K562 (cell line): ENCODE measurements around the gene SUPT16H. TPM values are rescaled to one million over a fixed set of nuclear protein-coding genes. Genes with fewer than 3 reads are reported as not detected.
A peak's percentile ranks its signal among the peaks of the same experiment; 100 is the strongest.

Experiments
- ATF1 ChIP-seq, 2 experiments: fragments of 450-650 bp in 1 of 2; IDR thresholded peaks; 2 replicates each; pipeline ENCODE4 v1.6.1; 2016; ENCODE audit warnings: missing compliant biosample characterization in 1 of 2, missing genetic modification characterization in 1 of 2
- GABPA ChIP-seq: fragments of 200-800 bp; sonication (Bioruptor generic); conservative IDR thresholded peaks from 2 replicates; pipeline ENCODE4 v1.6.1; 2016; ENCODE audit warnings: low read depth, missing genetic modification characterization, missing compliant biosample characterization
- HMG20B ChIP-seq: fragments of 250-450 bp; sonication (Bioruptor Pico); IDR thresholded peaks from 2 replicates; pipeline ENCODE4 v1.5.0; 2021; ENCODE audit warnings: mild to moderate bottlenecking
- HMGN3 ChIP-seq: IDR thresholded peaks from 2 replicates; pipeline ENCODE4 v1.6.1; 2011; ENCODE audit warnings: borderline replicate concordance, low read depth, mild to moderate bottlenecking, mixed read lengths, low read length; ENCODE audit not compliant: insufficient read length; ENCODE audit errors: extremely low read depth
- MBD2 ChIP-seq: sonication (generic); IDR thresholded peaks from 2 replicates; pipeline ENCODE4 v1.6.1; 2016; ENCODE audit warnings: low read depth, borderline replicate concordance
- PHF21A ChIP-seq: fragments of 450-650 bp; IDR thresholded peaks from 2 replicates; pipeline ENCODE4 v1.6.1; 2017; ENCODE audit warnings: low read depth, borderline replicate concordance
- POLR2G ChIP-seq: fragments of 200-400 bp; formaldehyde crosslinking; IDR thresholded peaks from 2 replicates; pipeline ENCODE4 v1.6.1; 2017; ENCODE audit warnings: low read depth, mild to moderate bottlenecking, antibody characterized with exemption, low read length, moderate library complexity
- SMARCE1 ChIP-seq: fragments of 450-650 bp; IDR thresholded peaks from 2 replicates; pipeline ENCODE4 v1.7.1; 2016; ENCODE audit warnings: mild to moderate bottlenecking
- SREBF1 ChIP-seq: fragments of 150-350 bp; IDR thresholded peaks from 2 replicates; pipeline ENCODE4 v1.6.1; 2014; ENCODE audit warnings: antibody characterized with exemption, low read depth, low read length, borderline replicate concordance
- polyA plus RNA-seq, 8 experiments: library from polyadenylated mRNA; depleted of rRNA in 4 of 8; stranded (reverse) in 5 of 8; unstranded in 3 of 8; fragments of >200 nt; fragmentation: Nextera tagmentation in 2 of 8; fragmentation: Illumina TruSeq in 1 of 8; extraction: Ambion mirVana in 2 of 8; extraction: Trizol in 1 of 8; gene quantifications; 2 replicates each; pipeline versions ENCODE4 v1.2.1 to v1.2.3, GENCODE V29; 2011 to 2014; ENCODE audit warnings: inconsistent platforms in 1 of 8, missing spikeins in 1 of 8
- total RNA-seq, 7 experiments: library from RNA; depleted of rRNA in 6 of 7; stranded (reverse); fragments of >200 nt in 6 of 7; fragmentation: Illumina TruSeq in 2 of 7; extraction: Trizol in 2 of 7; gene quantifications; 2 replicates each; pipeline versions ENCODE4 v1.2.1 to v1.2.3, GENCODE V29; 2011 to 2021; ENCODE audit warnings: low replicate concordance in 1 of 7
- TF ChIP-seq, protein P1 (sequence below), 2 experiments: fragments of 450-650 bp; IDR thresholded peaks; 2 replicates each; pipeline ENCODE4 v1.6.1; 2018; ENCODE audit warnings: mild to moderate bottlenecking in 2 of 2, low read depth in 1 of 2; ENCODE audit not compliant: partially characterized antibody in 2 of 2
- TF ChIP-seq, protein P2 (sequence below): fragments of 450-650 bp; IDR thresholded peaks from 2 replicates; pipeline ENCODE4 v1.6.1; 2016
- TF ChIP-seq, protein P3 (sequence below): fragments of 450-650 bp; IDR thresholded peaks from 2 replicates; pipeline ENCODE4 v1.7.1; 2018; ENCODE audit warnings: mild to moderate bottlenecking, low read depth; ENCODE audit not compliant: partially characterized antibody
- TF ChIP-seq, protein P4 (sequence below): fragments of 150-350 bp; conservative IDR thresholded peaks from 2 replicates; pipeline ENCODE4 v1.6.1; 2014; ENCODE audit warnings: low read length
- TF ChIP-seq, protein P5 (sequence below): fragments of 250-450 bp; sonication (Bioruptor Pico); IDR thresholded peaks from 2 replicates; pipeline ENCODE4 v1.8.0; 2021; ENCODE audit warnings: borderline replicate concordance, mild to moderate bottlenecking, moderate library complexity; ENCODE audit not compliant: poor library complexity, severe bottlenecking

Gene SUPT16H
- total and polyA plus RNA-seq, 9 of the 15 experiments (the other 6 are each of a cell fraction or from before 2014, with no cell fraction given) = 75.4 to 152 (median 105) TPM

DNA sequence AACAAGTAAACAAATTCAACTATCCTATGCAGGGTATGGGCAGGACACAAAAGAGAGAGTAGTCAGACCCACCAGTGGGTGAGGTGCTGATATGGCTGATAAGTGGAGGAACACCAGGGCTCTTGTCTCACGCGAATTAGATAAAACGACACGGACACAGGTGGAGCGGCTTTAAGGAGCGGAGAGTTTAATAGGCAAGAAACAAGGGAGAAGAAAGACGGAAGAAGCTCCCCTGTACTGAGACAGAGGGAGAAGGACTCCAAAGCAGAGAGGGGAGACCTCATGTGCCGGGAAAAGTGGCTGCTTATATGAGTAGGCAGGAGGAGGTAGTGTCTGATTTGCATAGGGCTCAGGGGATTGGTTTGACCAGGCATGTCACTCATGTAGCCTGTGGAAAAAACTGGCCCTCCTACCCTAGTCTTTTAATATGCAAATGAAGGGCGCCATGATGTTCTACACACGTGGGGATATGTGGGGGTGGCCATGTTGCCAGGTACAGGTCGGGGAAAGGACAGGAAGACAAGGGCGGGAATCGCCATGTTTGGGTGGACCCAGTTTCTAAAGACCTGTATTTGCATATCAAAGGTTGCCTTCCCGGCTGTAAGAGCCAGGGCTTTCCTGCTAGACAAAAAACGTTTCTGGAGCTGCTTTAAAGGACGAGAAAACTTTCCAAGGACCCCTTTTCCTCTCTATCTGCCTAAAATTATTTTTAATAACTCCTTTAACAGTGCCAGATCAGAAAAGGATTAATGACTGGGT, 75.2 kb downstream of the SUPT16H start (continued):
- TF ChIP-seq, protein P1, sequence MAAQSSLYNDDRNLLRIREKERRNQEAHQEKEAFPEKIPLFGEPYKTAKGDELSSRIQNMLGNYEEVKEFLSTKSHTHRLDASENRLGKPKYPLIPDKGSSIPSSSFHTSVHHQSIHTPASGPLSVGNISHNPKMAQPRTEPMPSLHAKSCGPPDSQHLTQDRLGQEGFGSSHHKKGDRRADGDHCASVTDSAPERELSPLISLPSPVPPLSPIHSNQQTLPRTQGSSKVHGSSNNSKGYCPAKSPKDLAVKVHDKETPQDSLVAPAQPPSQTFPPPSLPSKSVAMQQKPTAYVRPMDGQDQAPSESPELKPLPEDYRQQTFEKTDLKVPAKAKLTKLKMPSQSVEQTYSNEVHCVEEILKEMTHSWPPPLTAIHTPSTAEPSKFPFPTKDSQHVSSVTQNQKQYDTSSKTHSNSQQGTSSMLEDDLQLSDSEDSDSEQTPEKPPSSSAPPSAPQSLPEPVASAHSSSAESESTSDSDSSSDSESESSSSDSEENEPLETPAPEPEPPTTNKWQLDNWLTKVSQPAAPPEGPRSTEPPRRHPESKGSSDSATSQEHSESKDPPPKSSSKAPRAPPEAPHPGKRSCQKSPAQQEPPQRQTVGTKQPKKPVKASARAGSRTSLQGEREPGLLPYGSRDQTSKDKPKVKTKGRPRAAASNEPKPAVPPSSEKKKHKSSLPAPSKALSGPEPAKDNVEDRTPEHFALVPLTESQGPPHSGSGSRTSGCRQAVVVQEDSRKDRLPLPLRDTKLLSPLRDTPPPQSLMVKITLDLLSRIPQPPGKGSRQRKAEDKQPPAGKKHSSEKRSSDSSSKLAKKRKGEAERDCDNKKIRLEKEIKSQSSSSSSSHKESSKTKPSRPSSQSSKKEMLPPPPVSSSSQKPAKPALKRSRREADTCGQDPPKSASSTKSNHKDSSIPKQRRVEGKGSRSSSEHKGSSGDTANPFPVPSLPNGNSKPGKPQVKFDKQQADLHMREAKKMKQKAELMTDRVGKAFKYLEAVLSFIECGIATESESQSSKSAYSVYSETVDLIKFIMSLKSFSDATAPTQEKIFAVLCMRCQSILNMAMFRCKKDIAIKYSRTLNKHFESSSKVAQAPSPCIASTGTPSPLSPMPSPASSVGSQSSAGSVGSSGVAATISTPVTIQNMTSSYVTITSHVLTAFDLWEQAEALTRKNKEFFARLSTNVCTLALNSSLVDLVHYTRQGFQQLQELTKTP (IDR thresholded peaks at IDR 0.05; ENCODE audit: low read depth in 1 of 2, partially characterized antibody in 2 of 2) = peak in 1 of 2 experiments; percentile 36
- TF ChIP-seq HMG20B (CRISPR knock-in tag) (no peak), PHF21A (no peak), ATF1 (CRISPR knock-in tag; IDR thresholded peaks at IDR 0.05) (no peak), ATF1 (tag; IDR thresholded peaks at IDR 0.05) (peak; percentile 70), SREBF1 (no peak), MBD2 (peak; percentile 34; the same call in 1 of the 2 replicates), GABPA (tag) (0 out of 2 replicates have a peak, but pooled peaks have one; percentile 29), HMGN3 (no peak), SMARCE1 (peak; percentile 52), POLR2G (0 out of 2 replicates have a peak, but pooled peaks have one; percentile 28)
- TF ChIP-seq, protein P2, sequence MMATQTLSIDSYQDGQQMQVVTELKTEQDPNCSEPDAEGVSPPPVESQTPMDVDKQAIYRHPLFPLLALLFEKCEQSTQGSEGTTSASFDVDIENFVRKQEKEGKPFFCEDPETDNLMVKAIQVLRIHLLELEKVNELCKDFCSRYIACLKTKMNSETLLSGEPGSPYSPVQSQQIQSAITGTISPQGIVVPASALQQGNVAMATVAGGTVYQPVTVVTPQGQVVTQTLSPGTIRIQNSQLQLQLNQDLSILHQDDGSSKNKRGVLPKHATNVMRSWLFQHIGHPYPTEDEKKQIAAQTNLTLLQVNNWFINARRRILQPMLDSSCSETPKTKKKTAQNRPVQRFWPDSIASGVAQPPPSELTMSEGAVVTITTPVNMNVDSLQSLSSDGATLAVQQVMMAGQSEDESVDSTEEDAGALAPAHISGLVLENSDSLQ = peak; percentile 99
- TF ChIP-seq, protein P3, sequence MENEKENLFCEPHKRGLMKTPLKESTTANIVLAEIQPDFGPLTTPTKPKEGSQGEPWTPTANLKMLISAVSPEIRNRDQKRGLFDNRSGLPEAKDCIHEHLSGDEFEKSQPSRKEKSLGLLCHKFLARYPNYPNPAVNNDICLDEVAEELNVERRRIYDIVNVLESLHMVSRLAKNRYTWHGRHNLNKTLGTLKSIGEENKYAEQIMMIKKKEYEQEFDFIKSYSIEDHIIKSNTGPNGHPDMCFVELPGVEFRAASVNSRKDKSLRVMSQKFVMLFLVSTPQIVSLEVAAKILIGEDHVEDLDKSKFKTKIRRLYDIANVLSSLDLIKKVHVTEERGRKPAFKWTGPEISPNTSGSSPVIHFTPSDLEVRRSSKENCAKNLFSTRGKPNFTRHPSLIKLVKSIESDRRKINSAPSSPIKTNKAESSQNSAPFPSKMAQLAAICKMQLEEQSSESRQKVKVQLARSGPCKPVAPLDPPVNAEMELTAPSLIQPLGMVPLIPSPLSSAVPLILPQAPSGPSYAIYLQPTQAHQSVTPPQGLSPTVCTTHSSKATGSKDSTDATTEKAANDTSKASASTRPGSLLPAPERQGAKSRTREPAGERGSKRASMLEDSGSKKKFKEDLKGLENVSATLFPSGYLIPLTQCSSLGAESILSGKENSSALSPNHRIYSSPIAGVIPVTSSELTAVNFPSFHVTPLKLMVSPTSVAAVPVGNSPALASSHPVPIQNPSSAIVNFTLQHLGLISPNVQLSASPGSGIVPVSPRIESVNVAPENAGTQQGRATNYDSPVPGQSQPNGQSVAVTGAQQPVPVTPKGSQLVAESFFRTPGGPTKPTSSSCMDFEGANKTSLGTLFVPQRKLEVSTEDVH = peak; percentile 92
- TF ChIP-seq, protein P4, sequence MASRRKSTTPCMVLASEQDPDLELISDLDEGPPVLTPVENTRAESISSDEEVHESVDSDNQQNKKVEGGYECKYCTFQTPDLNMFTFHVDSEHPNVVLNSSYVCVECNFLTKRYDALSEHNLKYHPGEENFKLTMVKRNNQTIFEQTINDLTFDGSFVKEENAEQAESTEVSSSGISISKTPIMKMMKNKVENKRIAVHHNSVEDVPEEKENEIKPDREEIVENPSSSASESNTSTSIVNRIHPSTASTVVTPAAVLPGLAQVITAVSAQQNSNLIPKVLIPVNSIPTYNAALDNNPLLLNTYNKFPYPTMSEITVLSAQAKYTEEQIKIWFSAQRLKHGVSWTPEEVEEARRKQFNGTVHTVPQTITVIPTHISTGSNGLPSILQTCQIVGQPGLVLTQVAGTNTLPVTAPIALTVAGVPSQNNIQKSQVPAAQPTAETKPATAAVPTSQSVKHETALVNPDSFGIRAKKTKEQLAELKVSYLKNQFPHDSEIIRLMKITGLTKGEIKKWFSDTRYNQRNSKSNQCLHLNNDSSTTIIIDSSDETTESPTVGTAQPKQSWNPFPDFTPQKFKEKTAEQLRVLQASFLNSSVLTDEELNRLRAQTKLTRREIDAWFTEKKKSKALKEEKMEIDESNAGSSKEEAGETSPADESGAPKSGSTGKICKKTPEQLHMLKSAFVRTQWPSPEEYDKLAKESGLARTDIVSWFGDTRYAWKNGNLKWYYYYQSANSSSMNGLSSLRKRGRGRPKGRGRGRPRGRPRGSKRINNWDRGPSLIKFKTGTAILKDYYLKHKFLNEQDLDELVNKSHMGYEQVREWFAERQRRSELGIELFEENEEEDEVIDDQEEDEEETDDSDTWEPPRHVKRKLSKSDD = no peak
- TF ChIP-seq, protein P5, sequence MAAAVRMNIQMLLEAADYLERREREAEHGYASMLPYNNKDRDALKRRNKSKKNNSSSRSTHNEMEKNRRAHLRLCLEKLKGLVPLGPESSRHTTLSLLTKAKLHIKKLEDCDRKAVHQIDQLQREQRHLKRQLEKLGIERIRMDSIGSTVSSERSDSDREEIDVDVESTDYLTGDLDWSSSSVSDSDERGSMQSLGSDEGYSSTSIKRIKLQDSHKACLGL = peak; percentile 90
